Caco-2 (cell line): ENCODE data around the gene TSPAN9. TPM values are rescaled to one million over a fixed set of nuclear protein-coding genes. Genes with fewer than 3 reads are reported as not detected.

Source experiments
- BruUV-seq: library from RNA; stranded (reverse); fragments of 400-500 nt; replicated peaks from 2 replicates; lab custom pipeline; 2021; lab: Mats Ljungman, UMichigan
- CTCF ChIA-PET: fragments of 300-600 bp; sonication (Branson Sonifier 250); formaldehyde crosslinking; loops from one replicate; lab custom pipeline; 2022; ENCODE audit warnings: antibody characterized with exemption; lab: Charles Lee
- POLR2A ChIA-PET: fragments of 300-600 bp; sonication (Branson Sonifier 250); formaldehyde crosslinking; loops from one replicate; lab custom pipeline; 2022; ENCODE audit warnings: antibody characterized with exemption; lab: Charles Lee
- DNase-seq, 2 experiments: peaks; one replicate each; pipeline versions ENCODE4 v3.0.0 to v3.0.0-alpha.2; 2020 to 2022
- H3K27me3 ChIP-seq: replicated peaks from 2 replicates; pipeline ENCODE4 v1.6.0; 2011; ENCODE audit warnings: low read length; ENCODE audit not compliant: control insufficient read depth, insufficient read depth
- H3K36me3 ChIP-seq: 2 replicates; pipeline ENCODE4 v1.5.1; 2011; ENCODE audit warnings: low read length; ENCODE audit not compliant: control insufficient read depth, insufficient read depth
- H3K4me1 ChIP-seq: fragments of 250-450 bp; sonication (Bioruptor Pico); 2 replicates; pipeline ENCODE4 v1.5.1; 2020; ENCODE audit warnings: mild to moderate bottlenecking
- H3K4me3 ChIP-seq: 2 replicates; pipeline ENCODE4 v1.5.1; 2011; ENCODE audit warnings: low read depth, mild to moderate bottlenecking, control low read depth, low read length
- H3K9me3 ChIP-seq: fragments of 250-450 bp; sonication (Bioruptor Pico); 2 replicates; pipeline ENCODE4 v1.5.1; 2020; ENCODE audit warnings: mild to moderate bottlenecking, moderate library complexity
- H3K27ac Mint-ChIP-seq: one replicate; pipeline ENCODE4 v1.8.0; 2022; ENCODE audit warnings: mixed read lengths; ENCODE audit not compliant: unreplicated experiment
- H3K27me3 Mint-ChIP-seq: one replicate; pipeline ENCODE4 v1.8.0; 2022; ENCODE audit warnings: mixed read lengths; ENCODE audit not compliant: insufficient read depth, unreplicated experiment
- H3K36me3 Mint-ChIP-seq: one replicate; pipeline ENCODE4 v1.8.0; 2022; ENCODE audit warnings: mild to moderate bottlenecking, mixed read lengths; ENCODE audit not compliant: insufficient read depth, unreplicated experiment
- H3K4me1 Mint-ChIP-seq: one replicate; pipeline ENCODE4 v1.8.0; 2022; ENCODE audit warnings: low read depth, mixed read lengths; ENCODE audit not compliant: unreplicated experiment
- H3K4me3 Mint-ChIP-seq: one replicate; pipeline ENCODE4 v1.8.0; 2022; ENCODE audit warnings: mild to moderate bottlenecking, moderate library complexity, mixed read lengths; ENCODE audit not compliant: unreplicated experiment
- H3K9me3 Mint-ChIP-seq: one replicate; pipeline ENCODE4 v1.8.0; 2022; ENCODE audit warnings: mixed read lengths; ENCODE audit not compliant: unreplicated experiment
- CTCF ChIP-seq, 2 experiments: fragments of 200-600 bp in 1 of 2; IDR thresholded peaks; 1 replicate in 1 of 2; 2 replicates in 1 of 2; pipeline versions ENCODE4 v1.5.1 to v1.8.0; 2011 to 2022; ENCODE audit warnings: antibody characterized with exemption in 1 of 2, control low read depth in 1 of 2, inconsistent platforms in 1 of 2, low read depth in 1 of 2, low read length in 1 of 2, mild to moderate bottlenecking in 1 of 2, moderate library complexity in 1 of 2; ENCODE audit not compliant: insufficient read depth in 1 of 2, severe bottlenecking in 1 of 2, unreplicated experiment in 1 of 2
- intact Hi-C: fragments of 100-400 bp; cut with micrococcal nuclease; formaldehyde crosslinking; loops from one replicate; pipeline ENCODE4 v1.10.0; 2022; ENCODE audit not compliant: unreplicated experiment
- total RNA-seq: library from RNA; stranded (reverse); gene quantifications from 2 replicates; pipeline ENCODE4 v1.2.3, GENCODE V29; 2022

TSPAN9 gene
- total RNA-seq, 1 experiment from 2014 or later = 49.1 TPM

DNA sequence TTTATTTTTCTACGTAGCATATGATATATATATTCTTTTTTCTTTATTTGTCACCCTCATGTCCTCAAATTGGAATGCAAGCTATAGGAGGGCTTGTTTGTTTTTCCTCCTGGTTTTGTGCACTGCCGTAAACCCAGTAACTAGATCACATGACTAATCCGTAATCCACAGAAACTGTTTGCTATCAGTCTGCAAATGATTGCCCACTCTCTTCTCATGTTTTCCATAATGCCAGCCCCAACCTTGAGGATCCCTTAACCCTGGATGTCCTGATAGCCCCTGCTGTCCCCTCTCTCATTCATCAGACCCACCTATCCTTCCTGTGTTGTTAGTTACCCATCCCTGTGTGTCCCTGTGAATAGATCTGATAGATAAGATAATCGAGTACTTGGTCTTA is 94.0 kb downstream of the TSPAN9 start:
- H3K4me3 ChIP-seq = no peak overlapping the region
- Mint-ChIP-seq H3K27me3 (no peaks in the 10 kb centered on the region), H3K27ac (no peak overlapping the region), H3K9me3 (no peaks in the 10 kb centered on the region), H3K36me3 (no peaks in the 10 kb centered on the region), H3K4me3 (no peak overlapping the region), H3K4me1 (peaks cover 15% of the 10 kb centered on the region)
- no peak for DNase-seq
- ChIA-PET CTCF (no interaction called here), POLR2A (no interaction called here)
- H3K9me3 ChIP-seq = no peaks in the 10 kb centered on the region
- H3K27me3 ChIP-seq = no peaks in the 10 kb centered on the region
- no peak for TF ChIP-seq CTCF (IDR thresholded peaks at IDR 0.05; ENCODE audit: insufficient read depth in 1 of 2, low read depth in 1 of 2, low read length in 1 of 2, severe bottlenecking in 1 of 2, unreplicated experiment in 1 of 2)
- no peaks in the 10 kb centered on the region for H3K36me3 ChIP-seq
- H3K4me1 ChIP-seq = peaks cover 13% of the 10 kb centered on the region
- no TSS peak for BruUV-seq
- intact Hi-C loops = no loop called here

DNA sequence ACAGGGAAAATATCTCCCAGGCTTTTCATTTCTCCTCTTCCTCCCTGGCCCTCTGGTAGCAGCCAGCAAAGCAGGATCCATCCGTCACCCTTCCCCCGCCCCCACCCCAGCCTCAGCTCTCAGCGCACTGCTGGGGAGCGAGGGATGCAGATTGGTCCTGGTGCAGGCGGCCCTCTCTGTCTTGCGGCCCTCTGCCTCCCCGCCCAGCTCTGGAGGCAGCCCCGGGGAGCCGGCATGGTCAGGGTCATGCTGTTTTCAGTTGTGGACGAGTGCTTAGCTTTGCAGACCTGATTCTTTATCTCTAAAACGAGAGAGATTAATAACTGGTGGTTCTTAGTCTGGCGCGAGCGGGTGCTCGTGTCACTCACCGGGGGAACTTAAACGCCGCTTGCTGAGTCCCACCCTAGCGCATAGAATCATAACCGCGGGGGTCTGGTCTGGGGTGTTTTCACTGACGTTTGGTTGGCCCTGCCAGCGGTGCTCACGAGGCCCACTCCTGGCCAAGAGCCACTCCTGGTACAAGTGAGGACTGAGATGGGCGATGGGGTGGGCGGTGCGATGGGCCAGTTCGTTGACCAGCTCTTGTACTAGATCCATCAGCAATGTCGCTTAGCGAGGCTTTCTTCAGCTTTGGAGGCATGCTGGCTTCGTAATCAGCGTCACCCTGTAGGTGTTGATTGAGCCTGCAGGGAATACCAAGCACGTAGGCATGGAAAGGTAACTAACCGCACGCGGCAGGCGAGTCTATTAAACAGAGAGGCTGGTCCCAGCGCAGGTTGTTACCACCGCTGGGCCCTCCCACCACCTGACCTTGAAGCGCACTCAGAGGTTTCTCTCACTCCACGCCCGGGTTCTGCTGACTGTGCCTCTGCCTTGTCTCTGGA is 95.2 kb downstream of the TSPAN9 start:
- POLR2A ChIA-PET = no interaction called here
- H3K36me3 ChIP-seq = no peaks in the 10 kb centered on the region
- no peaks in the 10 kb centered on the region for H3K9me3 ChIP-seq
- H3K27me3 ChIP-seq = no peaks in the 10 kb centered on the region
- Mint-ChIP-seq H3K27me3 (no peaks in the 10 kb centered on the region), H3K4me3 (no peak overlapping the region), H3K27ac (no peak overlapping the region), H3K36me3 (no peaks in the 10 kb centered on the region), H3K9me3 (no peaks in the 10 kb centered on the region), H3K4me1 (peaks cover 15% of the 10 kb centered on the region)
- no peak for DNase-seq
- H3K4me1 ChIP-seq = peaks cover 13% of the 10 kb centered on the region
- no TSS peak for BruUV-seq
- H3K4me3 ChIP-seq = no peak overlapping the region
- no peak for TF ChIP-seq CTCF (IDR thresholded peaks at IDR 0.05; ENCODE audit: insufficient read depth in 1 of 2, low read depth in 1 of 2, low read length in 1 of 2, severe bottlenecking in 1 of 2, unreplicated experiment in 1 of 2)
- intact Hi-C loops = no loop called here
- CTCF ChIA-PET = interaction anchor here (0.7 kb wide), 1 partner anchor 28 kb away, joined by 4 read pairs; no protein-coding TSS in a partner anchor

DNA sequence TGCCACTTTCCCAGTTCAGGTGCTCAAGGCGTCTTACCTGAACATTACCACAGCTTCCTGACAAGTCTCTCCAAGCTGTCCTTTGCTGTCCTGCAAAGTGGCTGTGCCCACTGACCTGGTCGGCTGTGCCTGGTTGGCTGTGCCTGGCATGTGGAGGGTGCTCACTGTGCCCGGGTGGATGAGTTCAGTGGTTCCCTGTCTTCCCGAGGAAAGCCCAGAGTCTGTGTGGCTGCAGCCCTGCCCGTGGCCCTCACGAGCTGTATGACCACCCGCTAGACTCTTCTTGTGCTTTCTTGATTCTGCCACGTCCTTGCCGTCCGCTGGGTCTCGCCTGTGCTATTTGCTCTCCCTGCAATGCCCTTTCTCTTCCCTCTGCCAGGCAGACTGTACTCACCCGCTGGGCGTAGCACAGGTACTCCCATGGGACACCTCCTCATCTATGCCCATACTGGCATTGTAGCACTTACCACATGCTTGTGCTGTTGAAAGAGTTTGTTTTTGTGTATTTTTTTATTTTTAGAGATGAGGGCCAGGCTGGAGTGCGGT is 95.9 kb downstream of the TSPAN9 start:
- BruUV-seq = no TSS peak
- CTCF ChIA-PET = no interaction called here

More for the DNA sequence above, 95.9 kb downstream of the TSPAN9 start:
- no peak for DNase-seq
- peaks cover 15% of the 10 kb centered on the region for H3K4me1 Mint-ChIP-seq
- intact Hi-C loops = no loop called here
- no peaks in the 10 kb centered on the region for H3K9me3 Mint-ChIP-seq
- Histone ChIP-seq H3K4me3 (no peak overlapping the region), H3K36me3 (no peaks in the 10 kb centered on the region), H3K9me3 (no peaks in the 10 kb centered on the region), H3K4me1 (peaks cover 13% of the 10 kb centered on the region), H3K27me3 (no peaks in the 10 kb centered on the region)
- no peaks in the 10 kb centered on the region for H3K27me3 Mint-ChIP-seq
- H3K27ac Mint-ChIP-seq = no peak overlapping the region
- H3K36me3 Mint-ChIP-seq = no peaks in the 10 kb centered on the region
- no peak overlapping the region for H3K4me3 Mint-ChIP-seq
- POLR2A ChIA-PET = no interaction called here
- TF ChIP-seq CTCF (IDR thresholded peaks at IDR 0.05; ENCODE audit: insufficient read depth in 1 of 2, low read depth in 1 of 2, low read length in 1 of 2, severe bottlenecking in 1 of 2, unreplicated experiment in 1 of 2) = no peak
